Neural crest cell (in vitro differentiated cells): Measurements from ENCODE around the gene SLC9A9. TPM values are rescaled to one million over a fixed set of nuclear protein-coding genes. Genes with fewer than 3 reads are reported as not detected.

Experiments used
- DNase-seq: peaks from one replicate; pipeline ENCODE4 v3.0.0; 2021; ENCODE audit warnings: low read depth, mixed read lengths, low spot score
- H3K27ac Mint-ChIP-seq: one replicate; pipeline ENCODE4 v1.8.0; 2021; ENCODE audit warnings: mild to moderate bottlenecking, mixed read lengths; ENCODE audit not compliant: unreplicated experiment
- H3K27me3 Mint-ChIP-seq: 2 replicates; pipeline ENCODE4 v1.8.0; 2021; ENCODE audit warnings: low read depth, mild to moderate bottlenecking, mixed read lengths
- H3K36me3 Mint-ChIP-seq: 2 replicates; pipeline ENCODE4 v1.8.0; 2021; ENCODE audit warnings: low read depth, mild to moderate bottlenecking, mixed read lengths
- H3K4me1 Mint-ChIP-seq: 2 replicates; pipeline ENCODE4 v1.8.0; 2021; ENCODE audit warnings: mixed read lengths
- H3K4me3 Mint-ChIP-seq: one replicate; pipeline ENCODE4 v1.8.0; 2021; ENCODE audit warnings: mild to moderate bottlenecking, mixed read lengths
- H3K9me3 Mint-ChIP-seq: 2 replicates; pipeline ENCODE4 v1.8.0; 2021; ENCODE audit warnings: mixed read lengths
- CTCF ChIP-seq: fragments of 200-600 bp; sonication (generic); conservative IDR thresholded peaks from 2 replicates; pipeline ENCODE4 v1.5.0; 2021; ENCODE audit warnings: antibody characterized with exemption, mild to moderate bottlenecking
- long read RNA-seq: library from polyadenylated mRNA; unstranded; transcript quantifications from one replicate; pipeline ENCODE4 v2.0.0, GENCODE V29; 2020
- total RNA-seq: library from RNA; stranded (reverse); gene quantifications from 2 replicates; pipeline ENCODE4 v1.2.1, GENCODE V29; 2021

The SLC9A9 gene
- total RNA-seq: 0.56 and 1.6 TPM in 2 replicates
- long read RNA-seq, partial matches to known transcripts: 1 of 2 reads
- long read RNA-seq, other reads (novel, unspliced or antisense): 0 of 2 reads

GRCh38 chr3:143847787-143848631 lies at the start of gene SLC9A9:
TSS of gene SLC9A9 (minus strand) at chr3:143848468. CDS start at chr3:143848322, 146 bp downstream.
- Mint-ChIP-seq H3K4me3 (peak within 1 kb of the TSS; percentile 78), H3K36me3 (no peaks in the 10 kb centered on the region), H3K9me3 (no peaks in the 10 kb centered on the region), H3K27ac (peak within 1 kb of the TSS; percentile 12), H3K4me1 (peaks cover 19% of the 10 kb centered on the region), H3K27me3 (peaks cover 11% of the 10 kb centered on the region)
- DNase-seq: peak; percentile 8
- TF ChIP-seq CTCF: no peak

GRCh38 chr3:143897576-143898295 lies 49.5 kb upstream of the SLC9A9 start:
- H3K27me3 Mint-ChIP-seq: peaks cover 3% of the 10 kb centered on the region
- H3K4me3 Mint-ChIP-seq: peak overlapping the region; percentile 4
- peaks cover under 1% of the 10 kb centered on the region for H3K36me3 Mint-ChIP-seq
- H3K4me1 Mint-ChIP-seq: peaks cover 17% of the 10 kb centered on the region
- DNase-seq: no peak
- TF ChIP-seq CTCF: no peak
- H3K9me3 Mint-ChIP-seq: peaks cover under 1% of the 10 kb centered on the region
- peak overlapping the region; percentile 14 for H3K27ac Mint-ChIP-seq

GRCh38 chr3:143896486-143896885 lies 48.2 kb upstream of the SLC9A9 start:
- TF ChIP-seq CTCF: no peak
- no peak overlapping the region for H3K27ac Mint-ChIP-seq
- no peak for DNase-seq
- no peaks in the 10 kb centered on the region for H3K9me3 Mint-ChIP-seq
- no peak overlapping the region for H3K4me3 Mint-ChIP-seq
- H3K27me3 Mint-ChIP-seq: peaks cover 3% of the 10 kb centered on the region
- H3K36me3 Mint-ChIP-seq: no peaks in the 10 kb centered on the region
- peaks cover 17% of the 10 kb centered on the region for H3K4me1 Mint-ChIP-seq

GRCh38 chr3:143895805-143896204 lies 47.5 kb upstream of the SLC9A9 start:
- no peaks in the 10 kb centered on the region for H3K36me3 Mint-ChIP-seq
- H3K27ac Mint-ChIP-seq: no peak overlapping the region
- H3K4me1 Mint-ChIP-seq: peaks cover 17% of the 10 kb centered on the region
- peak; percentile 59 for TF ChIP-seq CTCF
- H3K9me3 Mint-ChIP-seq: no peaks in the 10 kb centered on the region
- no peak overlapping the region for H3K4me3 Mint-ChIP-seq
- H3K27me3 Mint-ChIP-seq: peaks cover 3% of the 10 kb centered on the region
- DNase-seq: no peak

GRCh38 chr3:143888846-143889245 lies 40.6 kb upstream of the SLC9A9 start:
- no peak overlapping the region for H3K4me3 Mint-ChIP-seq
- H3K9me3 Mint-ChIP-seq: no peaks in the 10 kb centered on the region
- H3K4me1 Mint-ChIP-seq: no peaks in the 10 kb centered on the region

More at GRCh38 chr3:143888846-143889245, 40.6 kb upstream of the SLC9A9 start:
- DNase-seq: no peak
- no peak for TF ChIP-seq CTCF
- Mint-ChIP-seq H3K27ac (no peak overlapping the region), H3K36me3 (no peaks in the 10 kb centered on the region), H3K27me3 (no peaks in the 10 kb centered on the region)
